Measurements from ENCODE around the gene SMIM31. TPM values are rescaled to one million over a fixed set of nuclear protein-coding genes. Genes with fewer than 3 reads are reported as not detected.

SMIM31 gene
- total and polyA plus RNA-seq, 9 of the 15 experiments (the other 6 are each of a cell fraction or from before 2014, with no cell fraction given) = not detected

DNA sequence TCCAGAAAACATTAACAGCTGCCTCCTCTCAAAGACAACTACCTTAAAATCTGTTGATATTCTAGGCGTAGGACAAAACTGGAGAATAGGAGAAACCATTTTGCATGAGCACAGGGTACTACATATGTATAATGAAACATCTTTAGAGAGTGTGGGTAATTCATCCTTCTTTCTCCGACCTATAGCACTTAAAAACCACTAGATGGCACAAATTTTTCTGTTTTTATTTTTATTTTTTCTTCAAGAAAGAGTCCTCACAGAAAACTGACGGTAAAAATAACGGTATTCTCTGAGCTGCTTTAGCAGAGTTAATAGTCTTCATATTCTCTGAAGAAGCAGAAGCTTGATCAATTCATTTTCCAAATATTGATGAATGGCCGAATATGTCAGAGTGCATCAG is 14.6 kb downstream of the SMIM31 start:
- peak; percentile 23 for FAIRE-seq
- no peak overlapping the region for H3K27ac ChIP-seq (ENCODE audit: extremely low read depth, low read depth, low read length)
- no peak overlapping the region for H2AFZ ChIP-seq (ENCODE audit: low read depth, low read length)
- no peaks in the 10 kb centered on the region for H3K9me1 ChIP-seq (ENCODE audit: control insufficient read depth, insufficient read depth, low read length)
- no peaks in the 10 kb centered on the region for H4K20me1 ChIP-seq (replicated peaks; ENCODE audit: control insufficient read depth, insufficient read depth, low read length)
- TF ChIP-seq RAD21 (CRISPR knock-in tag; conservative IDR thresholded peaks at IDR 0.05 in 1 of 2, IDR thresholded peaks at IDR 0.05 in 1 of 2) (peak in 1 of 2 experiments; percentile 25; a peak in 2 of 4 replicates), ESRRB (CRISPR knock-in tag; IDR thresholded peaks at IDR 0.05; ENCODE audit: borderline replicate concordance) (no peak), CTCF (IDR thresholded peaks at IDR 0.05 in 2 of 3, conservative IDR thresholded peaks at IDR 0.05 in 1 of 3; ENCODE audit: insufficient read depth in 2 of 3, low read depth in 1 of 3, low read length in 3 of 3) (peak in 2 of 3 experiments; percentile 26 to 38; a peak in 2 of 6 replicates)
- BruUV-seq (replicated peaks) = no TSS peak
- ATAC-seq = peak; percentile 67
- in situ Hi-C loops (cut with MboI) (no loop called here), intact Hi-C loops (cut with micrococcal nuclease) (no loop called here)
- WGBS (ENCODE audit: insufficient coverage, low coverage, missing lambda C conversion rate) = 1% methylated on average over 5 of the region's 5 CpGs
- POLR2A ChIA-PET = interaction anchor here (0.6 kb wide), 1 partner anchor 92 kb away, joined by 3 read pairs; no protein-coding TSS in a partner anchor
- H3K4me2 ChIP-seq (ENCODE audit: insufficient read depth, low read length) = no peak overlapping the region
- H3K9me3 ChIP-seq (replicated peaks; ENCODE audit: control insufficient read depth, insufficient read depth, low read depth, low read length) = no peaks in the 10 kb centered on the region
- H3K9ac ChIP-seq (ENCODE audit: insufficient read depth in 1 of 2, low read depth in 2 of 2, low read length in 2 of 2) = no peak overlapping the region
- H3K27me3 ChIP-seq (ENCODE audit: control insufficient read depth in 2 of 2, insufficient read depth in 2 of 2, low read length in 2 of 2) = no peaks in the 10 kb centered on the region
- no peaks in the 10 kb centered on the region for H3K36me3 ChIP-seq (ENCODE audit: control insufficient read depth, insufficient read depth, low read length)
- CTCF ChIA-PET (ENCODE audit: low intra/inter-chr PET ratio) = no interaction called here
- no peak overlapping the region for H3K4me3 ChIP-seq
- DNase-seq (ENCODE audit: extremely low read depth in 1 of 4, low spot score in 3 of 4) = no peak
- H3K79me2 ChIP-seq (ENCODE audit: control insufficient read depth, insufficient read depth, low read length) = no peaks in the 10 kb centered on the region
- H3K4me1 ChIP-seq (replicated peaks in 1 of 2; ENCODE audit: control insufficient read depth in 2 of 2, insufficient read depth in 2 of 2, low read length in 2 of 2) = no peaks in the 10 kb centered on the region
